Keratinocyte (primary cell): ENCODE measurements around the gene SCN8A.

Experiments
- CTCF ChIP-seq, 3 experiments: IDR thresholded peaks in 1 of 3; conservative IDR thresholded peaks in 1 of 3; optimal IDR thresholded peaks in 1 of 3; 2 replicates in 2 of 3; 3 replicates in 1 of 3; pipeline versions ENCODE3 to v1.5.1; 2011; ENCODE audit warnings: low read length in 3 of 3, mild to moderate bottlenecking in 3 of 3, moderate library complexity in 2 of 3, control low read depth in 1 of 3, inconsistent platforms in 1 of 3; ENCODE audit not compliant: insufficient read depth in 2 of 3; ENCODE audit errors: extremely low read depth in 1 of 3
- EZH2 ChIP-seq: IDR thresholded peaks from one replicate; pipeline ENCODE4 v1.6.1; 2012; ENCODE audit warnings: inconsistent platforms, mild to moderate bottlenecking, low read length, moderate library complexity

GRCh38 chr12:51822261-51822616 lies 231.2 kb downstream of the SCN8A start:
- TF ChIP-seq CTCF (optimal IDR thresholded peaks at IDR 0.05 in 1 of 3, IDR thresholded peaks at IDR 0.05 in 1 of 3, conservative IDR thresholded peaks at IDR 0.05 in 1 of 3; ENCODE audit: extremely low read depth in 1 of 3, insufficient read depth in 2 of 3, low read length in 3 of 3) = no peak
- TF ChIP-seq EZH2 = no peak
